ENCODE measurements around the gene UGT8.

The UGT8 gene

GRCh38 chr4:114636192-114636935 is 37.8 kb downstream of the UGT8 start:
- ATAC-seq = no peak
- TF ChIP-seq, protein P1, sequence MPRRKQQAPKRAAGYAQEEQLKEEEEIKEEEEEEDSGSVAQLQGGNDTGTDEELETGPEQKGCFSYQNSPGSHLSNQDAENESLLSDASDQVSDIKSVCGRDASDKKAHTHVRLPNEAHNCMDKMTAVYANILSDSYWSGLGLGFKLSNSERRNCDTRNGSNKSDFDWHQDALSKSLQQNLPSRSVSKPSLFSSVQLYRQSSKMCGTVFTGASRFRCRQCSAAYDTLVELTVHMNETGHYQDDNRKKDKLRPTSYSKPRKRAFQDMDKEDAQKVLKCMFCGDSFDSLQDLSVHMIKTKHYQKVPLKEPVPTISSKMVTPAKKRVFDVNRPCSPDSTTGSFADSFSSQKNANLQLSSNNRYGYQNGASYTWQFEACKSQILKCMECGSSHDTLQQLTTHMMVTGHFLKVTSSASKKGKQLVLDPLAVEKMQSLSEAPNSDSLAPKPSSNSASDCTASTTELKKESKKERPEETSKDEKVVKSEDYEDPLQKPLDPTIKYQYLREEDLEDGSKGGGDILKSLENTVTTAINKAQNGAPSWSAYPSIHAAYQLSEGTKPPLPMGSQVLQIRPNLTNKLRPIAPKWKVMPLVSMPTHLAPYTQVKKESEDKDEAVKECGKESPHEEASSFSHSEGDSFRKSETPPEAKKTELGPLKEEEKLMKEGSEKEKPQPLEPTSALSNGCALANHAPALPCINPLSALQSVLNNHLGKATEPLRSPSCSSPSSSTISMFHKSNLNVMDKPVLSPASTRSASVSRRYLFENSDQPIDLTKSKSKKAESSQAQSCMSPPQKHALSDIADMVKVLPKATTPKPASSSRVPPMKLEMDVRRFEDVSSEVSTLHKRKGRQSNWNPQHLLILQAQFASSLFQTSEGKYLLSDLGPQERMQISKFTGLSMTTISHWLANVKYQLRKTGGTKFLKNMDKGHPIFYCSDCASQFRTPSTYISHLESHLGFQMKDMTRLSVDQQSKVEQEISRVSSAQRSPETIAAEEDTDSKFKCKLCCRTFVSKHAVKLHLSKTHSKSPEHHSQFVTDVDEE (CRISPR knock-in tag; IDR thresholded peaks at IDR 0.05) = no peak
- no peak for TF ChIP-seq RARB (CRISPR knock-in tag; IDR thresholded peaks at IDR 0.05)
- TF ChIP-seq SNAI2 (CRISPR knock-in tag; IDR thresholded peaks at IDR 0.05) = no peak
- TF ChIP-seq ZNF70 (CRISPR knock-in tag; IDR thresholded peaks at IDR 0.05) = no peak
- no peak for TF ChIP-seq BACH2 (CRISPR knock-in tag; IDR thresholded peaks at IDR 0.05; ENCODE audit: borderline replicate concordance)
- no peak for TF ChIP-seq ZFP3 (CRISPR knock-in tag; IDR thresholded peaks at IDR 0.05)
- TF ChIP-seq ARNTL (CRISPR knock-in tag; IDR thresholded peaks at IDR 0.05; ENCODE audit: borderline replicate concordance, low read depth) = no peak
- no peak for TF ChIP-seq ZC3H10 (CRISPR knock-in tag; IDR thresholded peaks at IDR 0.05)
- TF ChIP-seq CSRNP3 (CRISPR knock-in tag; IDR thresholded peaks at IDR 0.05) = no peak
- TF ChIP-seq ZNF565 (CRISPR knock-in tag; conservative IDR thresholded peaks at IDR 0.05; ENCODE audit: low read depth) = no peak
- TF ChIP-seq ISL1 (CRISPR knock-in tag; IDR thresholded peaks at IDR 0.05) = no peak
- no peak for TF ChIP-seq OSR1 (CRISPR knock-in tag; IDR thresholded peaks at IDR 0.05)
- no peak for TF ChIP-seq PPARA (CRISPR knock-in tag; IDR thresholded peaks at IDR 0.05; ENCODE audit: borderline replicate concordance)
- no peak for TF ChIP-seq ESRRG (CRISPR knock-in tag; IDR thresholded peaks at IDR 0.05)
- no peak for TF ChIP-seq GLIS3 (CRISPR knock-in tag; IDR thresholded peaks at IDR 0.05)
- TF ChIP-seq TCF4 (CRISPR knock-in tag; IDR thresholded peaks at IDR 0.05; ENCODE audit: borderline replicate concordance) = no peak
- TF ChIP-seq ZFP30 (CRISPR knock-in tag; IDR thresholded peaks at IDR 0.05) = no peak
- no peak for TF ChIP-seq CREB5 (CRISPR knock-in tag; IDR thresholded peaks at IDR 0.05; ENCODE audit: low read depth)

DNA sequence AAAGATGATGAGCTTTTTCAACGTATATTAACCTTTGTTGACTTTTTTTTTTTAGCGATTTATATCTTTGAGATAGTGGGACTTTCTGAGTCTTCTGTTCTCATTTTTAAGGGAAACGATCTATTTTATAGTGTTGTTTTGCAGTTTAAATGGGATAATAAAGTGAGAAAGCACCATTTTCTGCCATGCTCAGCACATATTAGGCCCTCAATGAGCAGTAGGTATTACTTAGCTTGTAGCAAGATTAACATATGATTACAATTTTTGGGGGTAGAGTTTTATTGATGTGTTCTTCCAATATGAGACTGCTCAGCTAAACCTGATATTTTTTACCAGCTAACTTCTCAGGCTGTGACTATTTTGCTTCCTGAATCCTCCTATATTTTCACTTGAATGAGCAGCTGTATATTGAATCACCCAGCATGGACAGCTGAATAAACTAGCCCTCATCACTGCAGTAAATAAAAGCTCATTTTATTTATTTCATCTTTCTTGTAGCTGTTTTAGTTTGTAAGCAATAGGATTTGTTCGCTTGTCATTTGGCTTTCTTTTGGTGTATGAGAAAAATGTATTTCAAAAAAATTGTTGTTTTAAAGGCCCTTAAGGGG is 43.7 kb downstream of the UGT8 start:
- no peak for ATAC-seq

GRCh38 chr4:114649908-114650307 is 51.3 kb downstream of the UGT8 start:
- TF ChIP-seq RARB (CRISPR knock-in tag; IDR thresholded peaks at IDR 0.05) (no peak), CSRNP3 (CRISPR knock-in tag; IDR thresholded peaks at IDR 0.05) (no peak), ZNF8 (CRISPR knock-in tag; IDR thresholded peaks at IDR 0.05) (no peak)
- no peak for ATAC-seq

More for the DNA sequence above, 43.7 kb downstream of the UGT8 start:
- TF ChIP-seq TOX (CRISPR knock-in tag; IDR thresholded peaks at IDR 0.05; ENCODE audit: borderline replicate concordance) (no peak), ISL1 (CRISPR knock-in tag; IDR thresholded peaks at IDR 0.05) (no peak)

GRCh38 chr4:114653675-114654074 is 55.1 kb downstream of the UGT8 start:
- no peak for TF ChIP-seq PPARA (CRISPR knock-in tag; IDR thresholded peaks at IDR 0.05; ENCODE audit: borderline replicate concordance)
- no peak for ATAC-seq

Measured in SK-N-SH treated with all-trans-retinoic acid at 6 μM for 48 hours (cell line).